Measurements from ENCODE around the gene CXADR. TPM values are rescaled to one million over a fixed set of nuclear protein-coding genes. Genes with fewer than 3 reads are reported as not detected.

The CXADR gene
- total and polyA plus RNA-seq, 8 donors = 20.2 to 28.6 (median 25.8) TPM

- H3K4me3 ChIP-seq = no peak overlapping the region
- DNase-seq (peak in 2 of 4 donors; percentile 60 to 79), ATAC-seq (no peak)
- H3K27me3 ChIP-seq = no peaks in the 10 kb centered on the region
- no peaks in the 10 kb centered on the region for H3K9me3 ChIP-seq
- TF ChIP-seq, protein P1, sequence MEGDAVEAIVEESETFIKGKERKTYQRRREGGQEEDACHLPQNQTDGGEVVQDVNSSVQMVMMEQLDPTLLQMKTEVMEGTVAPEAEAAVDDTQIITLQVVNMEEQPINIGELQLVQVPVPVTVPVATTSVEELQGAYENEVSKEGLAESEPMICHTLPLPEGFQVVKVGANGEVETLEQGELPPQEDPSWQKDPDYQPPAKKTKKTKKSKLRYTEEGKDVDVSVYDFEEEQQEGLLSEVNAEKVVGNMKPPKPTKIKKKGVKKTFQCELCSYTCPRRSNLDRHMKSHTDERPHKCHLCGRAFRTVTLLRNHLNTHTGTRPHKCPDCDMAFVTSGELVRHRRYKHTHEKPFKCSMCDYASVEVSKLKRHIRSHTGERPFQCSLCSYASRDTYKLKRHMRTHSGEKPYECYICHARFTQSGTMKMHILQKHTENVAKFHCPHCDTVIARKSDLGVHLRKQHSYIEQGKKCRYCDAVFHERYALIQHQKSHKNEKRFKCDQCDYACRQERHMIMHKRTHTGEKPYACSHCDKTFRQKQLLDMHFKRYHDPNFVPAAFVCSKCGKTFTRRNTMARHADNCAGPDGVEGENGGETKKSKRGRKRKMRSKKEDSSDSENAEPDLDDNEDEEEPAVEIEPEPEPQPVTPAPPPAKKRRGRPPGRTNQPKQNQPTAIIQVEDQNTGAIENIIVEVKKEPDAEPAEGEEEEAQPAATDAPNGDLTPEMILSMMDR (IDR thresholded peaks at IDR 0.05) = no peak
- no peaks in the 10 kb centered on the region for H3K36me3 ChIP-seq
- no peaks in the 10 kb centered on the region for H3K4me1 ChIP-seq
- H3K27ac ChIP-seq = no peak overlapping the region
- intact Hi-C loops (cut with DNase I) = no loop called here
These were observed 57.9 kb downstream of the CXADR start for GRCh38 chr21:17570786-17571185.

DNA sequence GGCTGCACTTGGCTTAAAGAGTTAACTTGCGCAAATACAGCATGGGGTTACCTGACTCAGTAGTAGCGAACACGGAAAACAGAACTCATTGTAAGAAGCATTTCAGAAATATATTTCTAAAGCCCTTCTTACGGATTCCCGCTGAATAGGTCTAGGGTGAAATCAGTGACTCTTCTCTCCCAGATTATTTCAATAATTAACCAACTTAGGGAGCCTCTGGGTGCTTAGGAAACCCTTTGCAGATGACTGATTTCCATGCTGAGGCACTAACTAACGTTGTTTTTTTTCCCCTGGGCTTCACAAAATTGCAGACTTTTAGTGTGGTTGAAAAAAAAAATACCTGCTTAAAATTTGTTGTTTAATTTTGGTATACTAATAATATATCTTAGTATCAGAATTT, 59.6 kb downstream of the CXADR start:
- TF ChIP-seq, protein P1 (IDR thresholded peaks at IDR 0.05) = no peak
- Histone ChIP-seq H3K9me3 (no peaks in the 10 kb centered on the region), H3K27ac (no peak overlapping the region), H3K27me3 (no peaks in the 10 kb centered on the region), H3K36me3 (no peaks in the 10 kb centered on the region), H3K4me3 (no peak overlapping the region), H3K4me1 (no peaks in the 10 kb centered on the region)
- DNase-seq (no peak), ATAC-seq (no peak)
- intact Hi-C loops (cut with DNase I) = no loop called here

- Histone ChIP-seq H3K9me3 (no peaks in the 10 kb centered on the region), H3K27me3 (no peaks in the 10 kb centered on the region), H3K4me3 (no peak overlapping the region), H3K27ac (no peak overlapping the region), H3K36me3 (no peaks in the 10 kb centered on the region), H3K4me1 (no peaks in the 10 kb centered on the region)
- DNase-seq (no peak), ATAC-seq (no peak)
- TF ChIP-seq, protein P1 (IDR thresholded peaks at IDR 0.05) = no peak
- intact Hi-C loops (cut with DNase I) = no loop called here
These were observed 62.2 kb downstream of the CXADR start for GRCh38 chr21:17575076-17575475.

- H3K4me1 ChIP-seq = no peaks in the 10 kb centered on the region
- DNase-seq = no peak
- no peaks in the 10 kb centered on the region for H3K36me3 ChIP-seq
- ATAC-seq = no peak
- H3K27ac ChIP-seq = no peak overlapping the region
- no peak overlapping the region for H3K4me3 ChIP-seq
- intact Hi-C loops (cut with DNase I) = no loop called here
- H3K27me3 ChIP-seq = no peaks in the 10 kb centered on the region
- H3K9me3 ChIP-seq = no peaks in the 10 kb centered on the region
- TF ChIP-seq, protein P1 (IDR thresholded peaks at IDR 0.05) = no peak
These were observed 63.4 kb downstream of the CXADR start for GRCh38 chr21:17576080-17576835.

DNA sequence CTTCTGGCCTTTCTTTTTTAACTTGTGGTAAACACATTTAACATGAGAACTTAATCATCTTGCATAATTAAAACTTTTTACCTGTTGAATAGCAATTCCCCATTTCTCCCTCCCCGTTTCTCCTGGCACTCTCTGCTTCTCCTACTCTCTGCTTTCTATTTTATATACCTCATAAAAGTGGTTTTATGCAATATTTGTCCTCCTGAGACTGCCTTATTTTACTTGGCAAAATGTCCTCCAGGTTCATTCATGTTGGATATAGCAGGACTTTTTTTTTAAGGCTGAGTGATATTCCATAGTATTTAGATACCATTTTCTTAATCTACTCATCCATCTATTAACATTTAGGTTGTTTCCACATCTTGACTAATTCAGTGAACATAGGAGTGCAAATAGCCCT, 64.9 kb downstream of the CXADR start:
- Histone ChIP-seq H3K4me3 (no peak overlapping the region), H3K27ac (no peak overlapping the region), H3K9me3 (no peaks in the 10 kb centered on the region), H3K36me3 (no peaks in the 10 kb centered on the region), H3K4me1 (no peaks in the 10 kb centered on the region), H3K27me3 (no peaks in the 10 kb centered on the region)
- DNase-seq (no peak), ATAC-seq (no peak)
- TF ChIP-seq, protein P1 (IDR thresholded peaks at IDR 0.05) = no peak
- intact Hi-C loops (cut with DNase I) = no loop called here
